Neural progenitor cell (in vitro differentiated cells): ENCODE results near the gene SMG6. TPM values are rescaled to one million over a fixed set of nuclear protein-coding genes. Genes with fewer than 3 reads are reported as not detected.
A peak's percentile ranks its signal among the peaks of the same experiment; 100 is the strongest.

Experiments
- DNase-seq: peaks from one replicate; pipeline ENCODE4 v3.0.0-alpha.2; 2016; ENCODE audit warnings: low spot score
- H2AFZ ChIP-seq: fragments of 200-600 bp; sonication (generic); replicated peaks from 2 replicates; pipeline ENCODE4 v1.6.1; 2016; ENCODE audit warnings: antibody characterized with exemption
- H3F3A ChIP-seq: fragments of 200-600 bp; sonication (generic); 2 replicates; pipeline ENCODE4 v1.6.1; 2016; ENCODE audit warnings: antibody characterized with exemption, low read depth
- H3K27ac ChIP-seq: fragments of 200-600 bp; sonication (generic); 2 replicates; pipeline ENCODE4 v1.5.1; 2016; ENCODE audit warnings: mild to moderate bottlenecking
- H3K27me3 ChIP-seq: fragments of 200-600 bp; sonication (generic); 2 replicates; pipeline ENCODE4 v1.6.1; 2016; ENCODE audit warnings: mild to moderate bottlenecking, moderate library complexity
- H3K36me3 ChIP-seq: fragments of 200-600 bp; sonication (generic); 2 replicates; pipeline ENCODE4 v1.5.1; 2016
- H3K4me1 ChIP-seq: fragments of 200-600 bp; sonication (generic); 2 replicates; pipeline ENCODE4 v1.6.1; 2016; ENCODE audit warnings: mixed run types
- H3K4me2 ChIP-seq: fragments of 200-600 bp; sonication (generic); 2 replicates; pipeline ENCODE4 v1.6.1; 2016
- H3K4me3 ChIP-seq: fragments of 200-600 bp; sonication (generic); 2 replicates; pipeline ENCODE4 v1.5.1; 2016
- H3K79me2 ChIP-seq: fragments of 200-600 bp; sonication (generic); 2 replicates; pipeline ENCODE4 v1.6.1; 2016; ENCODE audit warnings: low read depth
- H3K9ac ChIP-seq: fragments of 200-600 bp; sonication (generic); 2 replicates; pipeline ENCODE4 v1.6.1; 2016
- H3K9me3 ChIP-seq: fragments of 200-600 bp; sonication (generic); 2 replicates; pipeline ENCODE4 v1.5.1; 2016; ENCODE audit warnings: low read depth
- H4K20me1 ChIP-seq: fragments of 200-600 bp; sonication (generic); 2 replicates; pipeline ENCODE4 v1.6.1; 2016; ENCODE audit warnings: low read depth
- H3K27ac Mint-ChIP-seq: 3 replicates; pipeline ENCODE4 v1.8.0; 2021; ENCODE audit warnings: mixed read lengths
- H3K27me3 Mint-ChIP-seq: 2 replicates; pipeline ENCODE4 v1.8.0; 2022; ENCODE audit warnings: low read depth, mild to moderate bottlenecking, inconsistent platforms, moderate library complexity, mixed read lengths; ENCODE audit not compliant: insufficient read depth
- H3K36me3 Mint-ChIP-seq: 3 replicates; pipeline ENCODE4 v1.8.0; 2021; ENCODE audit warnings: mixed read lengths
- H3K4me1 Mint-ChIP-seq: 3 replicates; pipeline ENCODE4 v1.8.0; 2021; ENCODE audit warnings: mixed read lengths
- H3K4me3 Mint-ChIP-seq: 3 replicates; pipeline ENCODE4 v1.8.0; 2021; ENCODE audit warnings: mild to moderate bottlenecking, moderate library complexity, mixed read lengths
- H3K9me3 Mint-ChIP-seq: 3 replicates; pipeline ENCODE4 v1.8.0; 2020; ENCODE audit warnings: mixed read lengths
- EZH2 ChIP-seq: fragments of 200-600 bp; sonication (generic); IDR thresholded peaks from 2 replicates; pipeline ENCODE4 v1.6.1; 2017; ENCODE audit warnings: antibody characterized with exemption, mild to moderate bottlenecking, moderate library complexity
- EZH2phosphoT487 ChIP-seq: fragments of 200-600 bp; sonication (generic); IDR thresholded peaks from 2 replicates; pipeline ENCODE4 v1.6.1; 2017; ENCODE audit warnings: antibody characterized with exemption
- total RNA-seq: library from RNA; depleted of rRNA; stranded (reverse); fragments of >200 nt; gene quantifications from 2 replicates; pipeline ENCODE4 v1.2.3, GENCODE V29; 2015; ENCODE audit warnings: low replicate concordance
- TF ChIP-seq, protein P1 (sequence below): fragments of 200-600 bp; sonication (generic); IDR thresholded peaks from 2 replicates; pipeline ENCODE4 v1.5.1; 2017; ENCODE audit warnings: antibody characterized with exemption, mild to moderate bottlenecking

Gene SMG6
- total RNA-seq, 1 donor from 2014 or later, result 19.0 TPM

DNA sequence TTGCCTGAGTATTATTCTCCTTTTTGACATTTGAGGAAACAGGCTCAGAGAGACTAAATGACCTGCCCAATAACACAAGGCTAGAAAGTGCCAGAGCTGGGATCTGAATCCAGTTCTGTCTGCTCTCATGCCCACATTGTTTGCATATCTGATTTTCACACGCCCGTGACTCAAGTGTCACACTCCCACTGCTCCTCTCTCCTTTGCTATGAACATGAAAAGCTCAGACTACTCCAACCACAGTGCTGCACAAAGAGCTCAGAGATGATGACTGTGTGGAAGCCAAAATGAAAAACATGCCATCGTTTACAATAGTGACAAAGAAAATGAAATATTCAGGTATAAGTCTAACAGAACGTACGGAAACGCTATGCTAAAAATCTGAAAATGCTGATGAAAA, 107.9 kb downstream of the SMG6 start:
- Mint-ChIP-seq H3K4me1 (peaks cover 29% of the 10 kb centered on the region), H3K27ac (no peak overlapping the region), H3K4me3 (no peak overlapping the region), H3K9me3 (no peaks in the 10 kb centered on the region), H3K27me3 (no peaks in the 10 kb centered on the region), H3K36me3 (peaks cover 17% of the 10 kb centered on the region)
- no peaks in the 10 kb centered on the region for H3K27me3 ChIP-seq
- peaks cover 5% of the 10 kb centered on the region for H3K79me2 ChIP-seq
- no peak overlapping the region for H2AFZ ChIP-seq
- no peak overlapping the region for H3K4me2 ChIP-seq
- peaks cover 8% of the 10 kb centered on the region for H3K4me1 ChIP-seq
- no peaks in the 10 kb centered on the region for H3K36me3 ChIP-seq
- H3K4me3 ChIP-seq, result no peak overlapping the region
- no peak for DNase-seq
- no peaks in the 10 kb centered on the region for H3F3A ChIP-seq
- no peak overlapping the region for H3K9ac ChIP-seq
- H3K27ac ChIP-seq, result no peak overlapping the region
- peaks cover 5% of the 10 kb centered on the region for H4K20me1 ChIP-seq
- H3K9me3 ChIP-seq, result no peaks in the 10 kb centered on the region
- TF ChIP-seq EZH2phosphoT487 (no peak), EZH2 (no peak)
- TF ChIP-seq, protein P1, sequence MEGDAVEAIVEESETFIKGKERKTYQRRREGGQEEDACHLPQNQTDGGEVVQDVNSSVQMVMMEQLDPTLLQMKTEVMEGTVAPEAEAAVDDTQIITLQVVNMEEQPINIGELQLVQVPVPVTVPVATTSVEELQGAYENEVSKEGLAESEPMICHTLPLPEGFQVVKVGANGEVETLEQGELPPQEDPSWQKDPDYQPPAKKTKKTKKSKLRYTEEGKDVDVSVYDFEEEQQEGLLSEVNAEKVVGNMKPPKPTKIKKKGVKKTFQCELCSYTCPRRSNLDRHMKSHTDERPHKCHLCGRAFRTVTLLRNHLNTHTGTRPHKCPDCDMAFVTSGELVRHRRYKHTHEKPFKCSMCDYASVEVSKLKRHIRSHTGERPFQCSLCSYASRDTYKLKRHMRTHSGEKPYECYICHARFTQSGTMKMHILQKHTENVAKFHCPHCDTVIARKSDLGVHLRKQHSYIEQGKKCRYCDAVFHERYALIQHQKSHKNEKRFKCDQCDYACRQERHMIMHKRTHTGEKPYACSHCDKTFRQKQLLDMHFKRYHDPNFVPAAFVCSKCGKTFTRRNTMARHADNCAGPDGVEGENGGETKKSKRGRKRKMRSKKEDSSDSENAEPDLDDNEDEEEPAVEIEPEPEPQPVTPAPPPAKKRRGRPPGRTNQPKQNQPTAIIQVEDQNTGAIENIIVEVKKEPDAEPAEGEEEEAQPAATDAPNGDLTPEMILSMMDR, result no peak

DNA sequence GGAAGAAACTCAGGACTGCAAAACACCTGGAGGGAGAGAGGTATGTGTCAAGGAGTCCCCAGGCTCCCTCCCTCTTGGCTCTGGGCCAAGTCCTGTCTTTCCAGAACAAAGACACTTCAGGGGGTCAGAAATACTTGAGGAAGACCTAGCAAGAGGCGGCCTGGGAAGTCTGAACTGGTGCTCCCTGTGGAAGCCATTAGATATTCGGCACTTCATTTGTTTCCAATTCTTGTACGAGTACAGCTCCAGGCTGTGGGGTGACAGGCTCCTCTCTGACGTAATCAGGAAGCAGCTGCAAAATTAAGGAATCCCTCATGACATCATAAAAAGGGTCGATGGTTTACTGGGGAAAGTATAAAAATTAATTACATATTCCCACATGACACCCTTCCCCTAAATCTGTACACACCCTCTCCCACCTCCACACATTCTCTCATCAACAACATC, 108.7 kb downstream of the SMG6 start:
- H3K4me2 ChIP-seq, result no peak overlapping the region
- H3K79me2 ChIP-seq, result peaks cover 5% of the 10 kb centered on the region
- no peak for TF ChIP-seq EZH2
- TF ChIP-seq EZH2phosphoT487, result no peak
- TF ChIP-seq, protein P1, result no peak
- Mint-ChIP-seq H3K27ac (no peak overlapping the region), H3K9me3 (no peaks in the 10 kb centered on the region), H3K4me3 (no peak overlapping the region), H3K27me3 (no peaks in the 10 kb centered on the region), H3K4me1 (peaks cover 29% of the 10 kb centered on the region), H3K36me3 (peaks cover 17% of the 10 kb centered on the region)
- H4K20me1 ChIP-seq, result peaks cover 8% of the 10 kb centered on the region
- no peaks in the 10 kb centered on the region for H3K9me3 ChIP-seq
- H3K4me3 ChIP-seq, result no peak overlapping the region
- no peaks in the 10 kb centered on the region for H3F3A ChIP-seq
- H3K9ac ChIP-seq, result no peak overlapping the region
- H3K27me3 ChIP-seq, result no peaks in the 10 kb centered on the region
- no peak overlapping the region for H2AFZ ChIP-seq
- H3K36me3 ChIP-seq, result no peaks in the 10 kb centered on the region
- no peak overlapping the region for H3K27ac ChIP-seq
- H3K4me1 ChIP-seq, result peaks cover 8% of the 10 kb centered on the region
- peak; percentile 33 for DNase-seq

GRCh38 chr17:2192367-2193057, 111.1 kb downstream of the SMG6 start:
- TF ChIP-seq EZH2phosphoT487, result no peak
- TF ChIP-seq EZH2, result no peak
- TF ChIP-seq, protein P1, result no peak
- Mint-ChIP-seq H3K27me3 (peaks cover 2% of the 10 kb centered on the region), H3K36me3 (peaks cover 26% of the 10 kb centered on the region), H3K4me1 (peaks cover 28% of the 10 kb centered on the region), H3K9me3 (no peaks in the 10 kb centered on the region), H3K27ac (no peak overlapping the region), H3K4me3 (no peak overlapping the region)
- peaks cover 8% of the 10 kb centered on the region for H3K4me1 ChIP-seq
- no peak overlapping the region for H3K4me3 ChIP-seq
- H3K27me3 ChIP-seq, result no peaks in the 10 kb centered on the region
- H3K27ac ChIP-seq, result no peak overlapping the region
- H4K20me1 ChIP-seq, result peaks cover 9% of the 10 kb centered on the region
- H3F3A ChIP-seq, result no peaks in the 10 kb centered on the region
- H3K36me3 ChIP-seq, result no peaks in the 10 kb centered on the region
- no peak overlapping the region for H3K4me2 ChIP-seq
- H3K9ac ChIP-seq, result no peak overlapping the region
- H3K79me2 ChIP-seq, result peaks cover 2% of the 10 kb centered on the region
- DNase-seq, result no peak
- no peak overlapping the region for H2AFZ ChIP-seq
- H3K9me3 ChIP-seq, result no peaks in the 10 kb centered on the region
